HCT116 (cell line): ENCODE measurements around the gene CDH5. TPM values are rescaled to one million over a fixed set of nuclear protein-coding genes. Genes with fewer than 3 reads are reported as not detected.

Experiments used
- ATAC-seq: fragments of 200-7000 bp; cut with Tn5 transposase; 2 replicates; pipeline ENCODE4 v1.9.1; 2020; ENCODE audit warnings: mild to moderate bottlenecking, moderate library complexity
- BruUV-seq: library from RNA; stranded (reverse); fragments of 400-500 nt; replicated peaks from 2 replicates; lab custom pipeline; 2021; lab: Mats Ljungman, UMichigan
- CTCF ChIA-PET: fragments of 300-600 bp; sonication (Branson Sonifier 250); formaldehyde crosslinking; loops from one replicate; lab custom pipeline; 2021; ENCODE audit warnings: antibody characterized with exemption; lab: Charles Lee
- POLR2A ChIA-PET: fragments of 300-600, 350-600 bp; sonication (Branson Sonifier 250); formaldehyde crosslinking; loops from one replicate; lab custom pipeline; 2021; ENCODE audit warnings: antibody characterized with exemption; lab: Charles Lee
- RAD21 ChIA-PET, 2 experiments: fragments of 300-600 bp; sonication (Branson Sonifier 250); formaldehyde crosslinking; loops; one replicate each; lab custom pipeline; 2023; ENCODE audit warnings: low total read pairs in 2 of 2; ENCODE audit not compliant: uncharacterized antibody in 2 of 2, unreplicated experiment in 2 of 2, low non-redundant PET in 1 of 2; lab: Charles Lee
- DNase-seq: peaks from one replicate; pipeline ENCODE4 v3.0.0-alpha.2; 2010; ENCODE audit warnings: low read depth, low spot score
- H2AFZ ChIP-seq: fragments of 200-600 bp; shearing (Covaris generic), sonication (generic); 2 replicates; pipeline ENCODE4 v1.6.1; 2017; ENCODE audit warnings: low read depth, mixed run types, mixed read lengths, antibody characterized with exemption, low read length; ENCODE audit not compliant: poor library complexity, severe bottlenecking
- H3K27ac ChIP-seq: 2 replicates; pipeline ENCODE4 v1.5.1; 2012; ENCODE audit warnings: low read depth, low read length
- H3K27me3 ChIP-seq: fragments of 200-600 bp; sonication (generic); 2 replicates; pipeline ENCODE4 v1.6.1; 2016; ENCODE audit warnings: mixed run types, low read length, mixed read lengths; ENCODE audit not compliant: insufficient read depth
- H3K36me3 ChIP-seq, 2 experiments: fragments of 200-500 bp in 1 of 2; fragments of 200-600 bp in 1 of 2; sonication (Bioruptor generic) in 1 of 2; sonication (generic) in 1 of 2; 2 replicates each; pipeline versions ENCODE4 v1.5.1 to v1.6.1; 2014 to 2016; ENCODE audit warnings: low read length in 2 of 2, inconsistent platforms in 1 of 2, mixed read lengths in 1 of 2, mixed run types in 1 of 2; ENCODE audit not compliant: insufficient read depth in 2 of 2, control insufficient read depth in 1 of 2
- H3K4me1 ChIP-seq, 2 experiments: fragments of 200-600 bp in 1 of 2; sonication (generic) in 1 of 2; 2 replicates each; pipeline versions ENCODE4 v1.5.1 to v1.6.1; 2012 to 2017; ENCODE audit warnings: low read length in 2 of 2, inconsistent platforms in 1 of 2, mild to moderate bottlenecking in 1 of 2, mixed read lengths in 1 of 2, mixed run types in 1 of 2, moderate library complexity in 1 of 2; ENCODE audit not compliant: insufficient read depth in 2 of 2, control insufficient read depth in 1 of 2
- H3K4me2 ChIP-seq: fragments of 200-600 bp; sonication (generic); 2 replicates; pipeline ENCODE4 v1.6.1; 2017; ENCODE audit warnings: mixed run types, low read length, mixed read lengths
- H3K4me3 ChIP-seq, 2 experiments: fragments of 200-600 bp in 1 of 2; sonication (generic) in 1 of 2; replicated peaks in 1 of 2; 2 replicates each; pipeline ENCODE4 v1.5.1; 2011 to 2016; ENCODE audit warnings: low read length in 2 of 2, control low read depth in 1 of 2, low read depth in 1 of 2, mild to moderate bottlenecking in 1 of 2, mixed read lengths in 1 of 2, mixed run types in 1 of 2
- H3K79me2 ChIP-seq: fragments of 200-600 bp; sonication (generic); 2 replicates; pipeline ENCODE4 v1.6.1; 2017; ENCODE audit warnings: mild to moderate bottlenecking, mixed run types, low read length, moderate library complexity, mixed read lengths; ENCODE audit not compliant: insufficient read depth
- H3K9ac ChIP-seq: fragments of 200-600 bp; sonication (generic); 2 replicates; pipeline ENCODE4 v1.6.1; 2016; ENCODE audit warnings: low read length, mixed read lengths
- H3K9me2 ChIP-seq: fragments of 200-600 bp; sonication (generic), shearing (Covaris generic); 2 replicates; pipeline ENCODE4 v1.6.1; 2017; ENCODE audit warnings: mixed run types, mild to moderate bottlenecking, moderate library complexity; ENCODE audit not compliant: insufficient read depth
- H3K9me3 ChIP-seq, 2 experiments: fragments of 200-500 bp in 1 of 2; fragments of 200-600 bp in 1 of 2; sonication (Bioruptor generic) in 1 of 2; sonication (generic) in 1 of 2; 2 replicates each; pipeline ENCODE4 v1.6.1; 2014 to 2017; ENCODE audit warnings: low read length in 2 of 2, mixed read lengths in 2 of 2, inconsistent platforms in 1 of 2, low read depth in 1 of 2, mild to moderate bottlenecking in 1 of 2, mixed run types in 1 of 2, moderate library complexity in 1 of 2; ENCODE audit not compliant: control insufficient read depth in 1 of 2, insufficient read depth in 1 of 2
- H4K20me1 ChIP-seq: fragments of 200-600 bp; sonication (generic), shearing (Covaris generic); 2 replicates; pipeline ENCODE4 v1.6.1; 2017; ENCODE audit warnings: mixed run types, mild to moderate bottlenecking, moderate library complexity; ENCODE audit not compliant: insufficient read depth
- CBX3 ChIP-seq: IDR thresholded peaks from 2 replicates; pipeline ENCODE4 v1.6.1; 2012; ENCODE audit warnings: low read depth
- CEBPB ChIP-seq: IDR thresholded peaks from 2 replicates; pipeline ENCODE4 v1.6.1; 2012; ENCODE audit warnings: low read depth
- POLR2A ChIP-seq: IDR thresholded peaks from 2 replicates; pipeline ENCODE4 v1.7.0; 2011; ENCODE audit warnings: borderline replicate concordance; ENCODE audit not compliant: insufficient read depth, insufficient read length; ENCODE audit errors: extremely low read depth
- SIN3A ChIP-seq: IDR thresholded peaks from 2 replicates; pipeline ENCODE4 v1.6.1; 2012; ENCODE audit warnings: low read depth
- intact Hi-C: fragments of 100-400 bp; cut with micrococcal nuclease; formaldehyde crosslinking; loops from 2 replicates; pipeline ENCODE4 v1.10.0; 2022
- total RNA-seq: library from RNA; stranded (reverse); gene quantifications from one replicate; pipeline ENCODE4 v1.2.1, GENCODE V29; 2021; ENCODE audit not compliant: unreplicated experiment

Gene CDH5
- total RNA-seq, 1 experiment from 2014 or later: 0.15 TPM

DNA sequence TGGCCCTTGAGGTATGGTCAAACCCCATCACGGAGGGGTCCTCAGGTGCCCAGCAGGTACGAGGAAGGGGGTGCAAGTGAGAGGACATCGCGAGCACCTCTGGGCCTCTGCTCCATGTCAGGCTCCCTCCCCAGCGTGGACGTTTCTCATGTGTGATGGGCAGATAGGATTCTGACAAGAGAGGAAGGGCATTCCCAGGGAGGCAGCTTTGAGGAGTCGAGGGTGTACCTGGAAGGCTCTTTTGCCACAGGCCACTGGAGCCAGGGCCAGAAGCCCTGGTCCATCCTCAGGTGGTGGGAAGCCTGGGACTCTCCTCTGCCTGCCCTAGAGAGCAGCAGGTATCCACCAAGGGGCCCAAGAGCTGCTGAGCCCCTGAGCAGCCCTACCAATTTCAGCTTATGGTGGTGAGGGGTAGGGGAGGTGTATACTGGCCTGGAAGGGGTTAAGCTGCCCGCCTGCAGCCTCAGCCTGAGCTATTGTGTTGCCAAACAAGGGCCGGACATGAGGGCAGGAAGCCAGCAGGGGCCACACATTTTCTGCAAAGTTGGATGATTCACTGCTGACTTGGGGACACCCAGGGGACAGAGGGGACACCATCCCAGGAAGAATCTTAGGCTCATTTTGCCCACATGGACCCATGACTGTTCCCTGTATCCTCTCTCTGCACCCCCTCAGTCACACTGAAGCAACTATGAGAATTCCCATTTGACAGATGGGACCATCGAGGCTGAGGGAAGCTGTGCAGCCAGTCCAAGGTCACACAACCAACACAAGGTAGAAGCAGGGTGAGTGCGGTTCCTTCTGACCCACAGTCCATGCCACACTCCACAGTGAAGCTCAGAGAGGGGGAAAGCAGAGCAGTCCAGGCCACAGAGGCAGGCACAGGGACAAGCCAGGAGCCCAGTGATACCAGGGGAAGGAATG is 1.7 kb downstream of the CDH5 start:
- H2AFZ ChIP-seq: no peak overlapping the region

DNA sequence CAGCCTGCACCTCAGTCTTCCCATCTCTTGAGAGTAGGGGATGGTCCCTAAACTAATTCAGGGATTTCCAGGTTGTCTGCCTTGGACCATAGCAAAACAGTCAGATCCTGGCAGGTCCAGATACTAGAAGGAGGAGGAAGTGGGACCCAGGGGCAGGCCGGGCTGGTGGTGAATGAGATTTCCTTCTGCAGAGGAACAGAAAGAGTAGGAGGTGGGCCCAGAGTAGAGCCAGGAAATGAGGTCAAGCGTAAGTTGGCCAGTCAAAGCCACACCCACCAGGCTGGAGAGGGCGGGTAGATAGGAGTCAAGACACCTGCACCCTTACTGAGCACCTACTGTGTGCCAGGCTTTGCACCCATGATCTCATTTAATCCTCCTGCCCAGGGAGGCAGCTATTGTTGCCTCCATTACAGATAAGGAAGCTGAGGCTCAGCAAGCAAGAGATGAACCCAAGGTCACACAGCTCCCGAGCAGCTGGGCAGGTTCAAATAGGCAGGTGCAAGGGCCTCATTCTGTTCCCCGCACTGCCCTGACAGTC is 2.6 kb downstream of the CDH5 start:
- Histone ChIP-seq H3K4me2 (no peak overlapping the region), H3K79me2 (no peaks in the 10 kb centered on the region), H3K4me3 (no peak overlapping the region), H3K4me1 (peaks cover 0 to 16% of the 10 kb centered on the region in 2 experiments; a peak in 1 of 4 replicates), H3K9ac (no peak overlapping the region), H2AFZ (no peak overlapping the region), H4K20me1 (no peaks in the 10 kb centered on the region), H3K36me3 (no peaks in the 10 kb centered on the region), H3K27ac (no peak overlapping the region), H3K9me2 (no peaks in the 10 kb centered on the region), H3K27me3 (no peaks in the 10 kb centered on the region), H3K9me3 (no peaks in the 10 kb centered on the region)
- TF ChIP-seq POLR2A (no peak), SIN3A (no peak)
- RAD21 ChIA-PET: no interaction called here
- BruUV-seq: no TSS peak
- ATAC-seq: no peak
- POLR2A ChIA-PET: no interaction called here
- no peak for DNase-seq
- CTCF ChIA-PET: interaction anchor here (3.0 kb wide), 1 partner anchor 11 kb away, joined by 10 read pairs; no protein-coding TSS in a partner anchor
- intact Hi-C loops: no loop called here

More for the DNA sequence above, 1.7 kb downstream of the CDH5 start:
- peaks cover 0 to 16% of the 10 kb centered on the region in 2 experiments; a peak in 1 of 4 replicates for H3K4me1 ChIP-seq
- H4K20me1 ChIP-seq: no peaks in the 10 kb centered on the region
- H3K9me2 ChIP-seq: no peaks in the 10 kb centered on the region
- H3K9ac ChIP-seq: no peak overlapping the region
- POLR2A ChIA-PET: no interaction called here
- TF ChIP-seq CBX3 (no peak), SIN3A (no peak), CEBPB (no peak)
- CTCF ChIA-PET: interaction anchor here (1.8 kb wide), 1 partner anchor 11 kb away, joined by 12 read pairs; no protein-coding TSS in a partner anchor
- no peaks in the 10 kb centered on the region for H3K79me2 ChIP-seq
- no peak overlapping the region for H3K4me3 ChIP-seq
- DNase-seq: no peak
- RAD21 ChIA-PET: no interaction called here
- H3K36me3 ChIP-seq: no peaks in the 10 kb centered on the region
- no peak overlapping the region for H3K4me2 ChIP-seq
- BruUV-seq: no TSS peak
- 0 out of 2 replicates have a peak, but pooled peaks have one; percentile 7 for ATAC-seq
- intact Hi-C loops: no loop called here
- no peaks in the 10 kb centered on the region for H3K9me3 ChIP-seq
- H3K27me3 ChIP-seq: 0 out of 2 replicates have a peak, but pooled peaks cover 1% of the 10 kb centered on the region
- H3K27ac ChIP-seq: no peak overlapping the region
